Heart left ventricle (tissue), 13 donors: ENCODE data around the gene PDIK1L.

Experiments
- CTCF ChIP-seq, 12 donors: fragments of 200-600 bp; sonication (generic) in 4 of 12; IDR thresholded peaks; one replicate each; pipeline versions ENCODE4 v1.5.0 to v1.8.0; 2018 to 2022; ENCODE audit warnings: antibody characterized with exemption in 12 of 12, mild to moderate bottlenecking in 5 of 12
- POLR2A ChIP-seq, 2 donors: fragments of 450-650 bp; IDR thresholded peaks; one replicate each; pipeline ENCODE4 v1.6.1; 2017; ENCODE audit warnings: antibody characterized with exemption in 2 of 2, mild to moderate bottlenecking in 2 of 2, moderate library complexity in 2 of 2
- donor health status: ischemic (EF 13 %, LVEDD 7.1; RV severe dilation, severe dysfunction).
- donor health status: DM: no; HTN: yes; CAD: no.
- donor health status: DM: no; HTN: no; CAD: no.
- donor health status: ischemic (EF 25% LVEDD 6.9; RV normal size, moderate dysfunction).
- donor health status: ischemic (EF 25% LVEDD 5.7; RV mildly dilated, moderate dysfunction).
- donor health status: ischemic (EF 35%, LVEDD 5.7; RV mildly dilated, moderate dysfunction).
- donor health status: nonischemic (EF 11% LVEDD 7.7; RV severe dilation, severe dysfunction).
- donor health status: DM: yes; HTN: yes; CAD: no.
- donor health status: PGD.
- donor health status: ischemic (EF 29% LVEDD 5.4; RV normal size, mild dysfunction).
- donor health status: nonischemic (EF 23%, LVEDD 6.1; RV moderate dilation, normal function).

- TF ChIP-seq POLR2A (IDR thresholded peaks at IDR 0.05) (no peak), CTCF (IDR thresholded peaks at IDR 0.05) (no peak)
Measured at GRCh38 chr1:26096471-26096870, 15.2 kb upstream of the PDIK1L start.
